HG02798 (cell line): ENCODE data around the gene GTF3C2.
"Not testable (repeated sequence)": the region's sequence is repeated elsewhere in the genome, so short reads cannot be mapped to it uniquely, and the experiment has no call there.

Experiments used
- ATAC-seq: cut with Tn5 transposase; IDR thresholded peaks from one replicate; pipeline ENCODE4 v1.9.1; 2021; ENCODE audit warnings: mild to moderate bottlenecking; ENCODE audit not compliant: unreplicated experiment, poor library complexity

GTF3C2 gene

DNA sequence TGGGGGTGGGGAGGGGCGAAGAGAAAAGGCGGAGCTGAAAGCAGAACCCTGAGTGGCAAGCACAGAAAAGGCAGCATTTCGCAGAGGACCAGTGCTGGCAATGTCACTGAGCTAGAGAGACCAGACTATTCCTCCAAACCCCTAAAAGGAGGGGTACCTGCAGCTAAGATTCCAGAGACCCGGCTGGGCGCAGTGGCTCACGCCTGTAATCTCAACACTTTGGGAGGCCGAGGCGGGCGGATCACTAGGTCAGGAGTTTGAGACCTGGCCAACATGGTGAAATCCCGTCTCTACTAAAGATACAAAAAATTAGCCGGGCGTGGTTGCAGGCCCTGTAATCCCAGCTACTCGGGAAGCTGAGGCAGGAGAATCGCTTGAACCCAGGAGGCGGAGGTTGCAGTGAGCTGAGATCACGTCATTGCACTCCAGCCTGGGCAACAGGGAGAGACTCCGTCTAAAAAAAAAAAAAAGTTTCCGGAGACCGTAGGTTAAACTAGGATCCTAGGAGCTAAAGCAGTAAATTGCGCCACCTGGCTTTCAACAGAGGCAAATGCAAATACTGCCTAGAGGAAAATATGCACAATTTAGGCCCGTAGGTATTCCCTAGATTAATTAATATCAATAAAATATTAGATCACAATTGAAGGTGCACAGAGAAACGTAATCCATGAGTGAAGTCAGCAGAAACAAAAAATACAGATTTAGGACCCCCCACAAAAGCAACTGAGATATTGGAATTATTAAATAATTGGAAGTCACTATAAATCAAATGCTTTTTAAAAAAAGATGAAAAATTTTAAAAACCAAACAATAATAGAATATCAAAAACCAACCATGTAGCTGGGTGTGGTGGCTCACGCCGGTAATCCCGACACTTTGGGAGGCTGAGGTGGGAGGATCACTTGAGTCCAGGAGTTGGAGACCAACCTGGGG, 53.2 kb downstream of the GTF3C2 start:
- no peak for ATAC-seq

DNA sequence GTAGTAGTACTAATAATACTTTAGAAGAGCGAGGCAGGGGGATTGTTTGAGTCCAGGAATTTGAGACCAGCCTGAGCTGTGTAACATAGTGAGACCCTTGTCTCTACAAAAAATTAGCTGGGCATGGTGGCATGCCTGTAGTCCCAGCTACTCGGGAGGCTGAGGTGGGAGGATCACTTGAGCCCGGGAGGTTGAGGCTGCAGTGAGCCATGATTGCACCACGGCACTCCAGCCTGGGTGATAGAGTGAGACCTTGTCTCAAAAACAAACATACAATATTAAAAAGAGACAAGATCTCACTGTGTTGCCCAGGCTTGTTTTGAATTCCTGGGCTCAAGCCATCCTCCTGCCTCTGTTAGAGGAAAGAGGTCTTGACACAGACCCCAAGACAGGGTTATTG, 56.0 kb downstream of the GTF3C2 start:
- ATAC-seq = not testable (repeated sequence)

DNA sequence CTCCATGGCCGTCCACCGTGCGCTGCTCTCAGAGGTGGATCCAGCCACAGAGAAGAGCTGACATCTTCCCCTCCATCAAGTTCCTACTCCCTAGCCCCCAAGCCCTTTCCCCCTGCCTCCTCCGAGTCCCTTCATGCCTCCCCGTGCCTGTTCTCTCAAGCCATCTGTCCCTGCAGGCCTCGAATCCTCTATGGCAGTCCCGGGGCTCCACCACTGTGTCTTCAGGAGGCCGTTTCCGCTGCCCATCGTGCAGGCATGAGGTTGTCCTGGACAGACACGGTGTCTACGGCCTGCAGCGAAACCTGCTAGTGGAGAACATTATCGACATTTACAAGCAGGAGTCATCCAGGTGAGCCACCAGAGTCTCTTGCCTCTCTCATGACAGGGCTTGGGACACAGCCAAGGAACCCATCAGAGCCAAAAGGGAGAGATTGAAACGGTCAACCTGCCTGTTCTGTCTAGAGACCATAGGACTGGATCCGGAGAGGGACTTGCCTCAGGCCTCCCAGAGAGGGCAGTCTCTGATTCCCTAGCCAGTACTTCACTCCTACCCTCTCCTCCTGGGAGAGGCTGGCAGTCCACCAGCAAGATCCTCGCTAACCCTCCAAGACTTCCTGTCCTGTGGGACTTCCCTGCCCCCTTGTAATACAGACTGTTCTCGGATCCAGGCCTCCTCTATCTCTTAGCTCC, 58.0 kb downstream of the GTF3C2 start:
- ATAC-seq = no peak

DNA sequence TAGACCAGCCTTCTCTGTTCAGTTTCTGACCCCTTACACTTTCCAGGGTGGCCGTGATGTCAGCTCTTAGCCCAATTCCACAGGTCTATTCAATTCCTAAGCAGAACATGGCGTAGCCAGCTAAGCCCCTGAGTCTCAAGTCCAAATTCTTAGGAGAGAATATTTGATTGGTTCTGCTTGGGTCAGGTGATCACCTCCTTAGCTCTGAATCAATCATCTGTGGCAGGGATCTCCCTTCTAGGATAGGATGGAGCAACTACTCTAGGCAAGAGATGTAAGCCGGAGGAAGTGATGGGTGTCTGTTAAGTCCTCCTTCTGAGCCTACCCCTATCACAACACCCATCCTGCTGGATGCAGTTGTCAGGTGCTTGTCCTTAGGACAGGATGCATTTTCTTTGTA, 59.4 kb downstream of the GTF3C2 start:
- no peak for ATAC-seq

DNA sequence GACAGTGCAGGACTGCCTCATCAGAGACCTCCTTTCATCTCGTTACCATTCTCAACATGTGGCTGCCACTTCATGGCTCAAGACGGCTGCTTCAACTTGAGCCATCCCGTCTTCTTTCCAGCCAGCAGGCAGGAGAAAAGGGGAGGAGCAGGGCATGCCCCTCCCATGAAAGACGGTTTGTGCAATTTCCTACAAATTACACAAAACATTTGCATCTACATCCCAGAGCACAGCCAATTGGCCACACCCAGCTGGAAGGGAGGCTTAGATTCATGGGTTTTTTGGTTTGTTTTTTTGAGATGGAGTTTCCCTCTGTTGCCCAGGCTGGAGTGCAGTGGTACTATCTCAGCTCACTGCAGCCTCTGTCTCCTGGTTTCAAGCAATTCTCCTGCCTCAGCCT, 60.1 kb downstream of the GTF3C2 start:
- ATAC-seq = no peak

DNA sequence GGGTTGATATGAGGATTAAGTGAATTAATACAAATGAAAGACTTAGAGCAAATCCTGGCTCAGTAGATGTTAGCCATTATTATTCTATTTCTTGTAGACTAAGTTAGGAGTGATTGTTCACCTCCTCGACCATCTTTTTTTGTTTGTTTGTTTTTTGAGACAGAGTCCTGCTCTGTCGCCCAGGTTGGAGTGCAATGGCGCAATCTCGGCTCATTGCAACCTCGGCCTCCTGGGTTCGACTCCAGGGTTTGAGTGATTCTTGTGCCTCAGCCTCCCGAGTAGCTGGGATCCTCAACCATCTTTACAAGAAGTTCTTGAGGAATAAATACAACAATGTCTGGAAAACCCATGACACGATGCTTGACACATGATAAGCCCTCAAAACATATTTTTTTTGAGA, 61.6 kb downstream of the GTF3C2 start:
- ATAC-seq = no peak

DNA sequence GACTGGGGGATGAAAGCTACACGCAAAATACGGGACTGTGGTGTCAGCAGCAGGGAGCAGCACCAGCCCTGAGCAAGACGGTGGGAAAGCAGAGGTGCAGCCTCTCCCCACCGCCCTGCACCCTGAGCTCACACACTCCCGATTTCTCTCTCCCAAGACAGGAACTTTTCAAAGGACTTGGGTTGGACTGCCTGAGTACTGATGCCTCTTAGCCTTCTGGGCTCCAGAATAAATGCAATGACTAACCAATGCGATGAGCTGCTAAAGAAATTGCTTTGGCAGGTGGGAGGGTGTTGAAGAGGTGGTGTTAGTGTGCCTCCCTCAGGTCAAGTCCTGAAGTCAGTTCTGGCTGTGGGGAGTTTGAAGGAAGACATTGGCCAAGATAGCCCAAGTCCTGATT, 64.7 kb downstream of the GTF3C2 start:
- ATAC-seq = no peak

DNA sequence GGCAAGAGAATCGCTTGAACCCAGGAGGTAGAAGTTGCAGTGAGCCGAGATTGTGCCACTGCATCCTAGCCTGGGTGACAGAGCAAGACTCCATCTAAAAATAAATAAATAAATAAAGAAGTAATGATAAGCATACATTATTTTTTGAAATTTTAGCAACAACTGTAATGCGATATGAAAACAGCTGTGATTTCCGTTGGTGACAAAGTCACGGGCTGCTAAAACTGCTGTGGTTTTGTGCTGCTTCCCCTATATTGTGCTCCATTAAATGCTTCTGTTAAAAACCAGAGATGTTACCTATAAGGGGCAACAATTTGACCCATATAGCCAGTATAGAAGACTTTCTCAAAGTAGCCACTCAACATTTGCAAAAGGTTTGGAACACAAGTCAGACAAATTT, 66.0 kb downstream of the GTF3C2 start:
- ATAC-seq = no peak

DNA sequence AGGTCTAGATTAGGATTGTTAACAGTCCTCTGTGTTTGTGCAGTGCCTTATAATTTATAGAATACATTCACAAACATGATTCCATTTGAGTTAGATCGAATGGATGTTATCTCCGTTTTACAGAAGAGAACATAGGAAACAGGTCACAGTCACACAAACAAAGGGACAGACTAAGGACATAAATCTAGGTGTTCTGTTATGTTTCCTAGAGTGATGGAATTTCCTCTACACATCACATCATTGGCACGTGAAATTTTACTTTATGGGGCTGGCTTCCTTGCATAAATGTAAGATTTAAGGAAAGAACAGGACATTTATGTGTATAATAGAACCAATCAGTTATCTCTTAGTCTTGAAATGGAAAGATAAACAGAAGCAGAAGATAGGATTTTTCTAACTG, 68.0 kb downstream of the GTF3C2 start:
- no peak for ATAC-seq

DNA sequence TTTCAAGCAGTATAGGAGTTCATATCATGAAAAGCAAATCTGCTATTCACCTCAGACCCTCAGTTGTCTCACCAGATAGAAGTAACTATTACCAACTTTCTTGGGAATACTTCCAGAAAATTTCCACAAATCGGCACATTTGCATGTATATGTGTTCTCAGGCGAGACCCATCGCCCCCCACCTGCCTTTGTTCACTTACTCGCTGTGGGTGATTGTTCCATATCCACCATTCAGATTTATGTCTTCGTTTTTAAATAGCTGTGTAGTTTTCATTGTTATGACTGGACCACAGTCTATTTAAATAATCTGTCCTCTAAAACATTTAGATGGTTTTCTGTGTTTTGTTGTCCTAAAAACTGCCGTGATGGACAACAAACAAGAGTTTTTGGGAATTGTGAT, 71.1 kb downstream of the GTF3C2 start:
- ATAC-seq = no peak

DNA sequence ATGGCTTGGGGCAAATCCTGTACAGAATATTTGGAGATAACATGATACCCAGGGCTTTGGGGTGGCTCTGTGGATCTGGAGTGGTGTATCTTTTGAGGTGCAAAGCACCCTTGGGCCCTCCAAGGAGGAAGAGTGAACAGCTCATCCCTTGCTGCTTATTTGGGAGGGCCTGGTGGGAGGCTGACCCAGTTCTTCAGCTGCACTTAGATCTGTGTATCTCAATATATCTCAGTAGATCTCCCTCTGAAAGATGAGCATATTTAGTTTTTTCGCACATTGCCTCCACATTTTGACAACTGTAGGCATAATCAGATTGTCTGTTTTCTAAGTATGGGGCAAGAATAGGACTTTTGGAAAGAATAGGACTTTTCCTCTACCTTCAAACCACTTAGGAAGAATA, 71.6 kb downstream of the GTF3C2 start:
- no peak for ATAC-seq

DNA sequence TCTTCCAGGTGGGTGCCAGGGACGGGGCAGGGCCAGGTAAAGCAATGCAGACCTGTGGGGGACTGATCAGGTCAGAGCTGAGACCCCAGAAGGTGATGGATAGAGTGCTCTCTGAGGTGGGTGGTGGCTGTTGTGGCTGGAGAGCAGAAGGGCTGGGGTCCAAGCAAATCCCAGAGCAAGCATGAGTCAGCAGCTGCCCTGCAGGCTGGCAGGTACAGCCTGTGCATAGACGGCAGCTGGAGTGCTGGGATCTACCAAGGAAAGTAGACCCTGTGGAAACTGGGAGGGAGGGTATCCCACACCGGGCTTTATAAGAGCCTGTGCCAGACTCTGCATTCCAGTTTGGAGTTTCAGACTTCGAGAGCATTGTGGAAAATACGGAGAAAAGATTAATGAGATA, 73.7 kb downstream of the GTF3C2 start:
- ATAC-seq = no peak

DNA sequence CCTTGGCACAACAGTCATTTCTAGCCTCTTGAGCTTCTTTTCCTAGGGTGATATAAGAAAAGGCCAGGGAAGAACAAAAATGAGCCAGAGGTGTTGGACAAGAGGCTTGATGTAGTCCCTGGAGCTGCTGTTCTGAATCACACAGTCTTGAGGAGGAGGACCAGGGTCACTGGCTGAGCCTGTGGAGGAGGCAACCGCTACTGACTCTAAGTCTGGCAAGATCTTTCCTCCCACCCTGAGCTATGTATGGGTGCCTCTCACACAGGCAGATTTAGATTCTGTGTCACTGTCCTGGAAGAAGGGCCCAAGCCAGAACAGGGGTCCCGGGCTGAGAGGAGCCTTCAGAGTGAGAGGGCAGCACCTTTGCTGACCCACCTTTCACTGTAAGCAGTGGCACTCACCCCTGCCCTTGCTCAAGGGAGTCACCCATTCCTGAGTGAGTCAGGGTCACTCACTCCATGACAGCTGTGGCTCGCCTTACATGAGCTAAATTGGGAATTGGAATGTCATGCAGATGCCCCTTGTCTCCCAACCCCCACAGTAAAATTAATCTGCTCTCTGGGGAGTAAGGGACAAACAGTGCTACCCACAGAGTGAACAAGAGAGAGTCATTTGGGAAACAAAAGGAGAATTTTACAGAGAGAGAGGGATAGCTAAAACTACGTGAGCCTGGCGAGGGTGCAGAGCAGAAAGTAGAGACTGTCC, 74.6 kb downstream of the GTF3C2 start, which contains the start of gene TRIM54:
Gene TRIM54 (plus strand): TSS at position 575 of the 705 bp plus-strand sequence. CDS start 303 bp downstream, outside the sequence.
- no peak for ATAC-seq

DNA sequence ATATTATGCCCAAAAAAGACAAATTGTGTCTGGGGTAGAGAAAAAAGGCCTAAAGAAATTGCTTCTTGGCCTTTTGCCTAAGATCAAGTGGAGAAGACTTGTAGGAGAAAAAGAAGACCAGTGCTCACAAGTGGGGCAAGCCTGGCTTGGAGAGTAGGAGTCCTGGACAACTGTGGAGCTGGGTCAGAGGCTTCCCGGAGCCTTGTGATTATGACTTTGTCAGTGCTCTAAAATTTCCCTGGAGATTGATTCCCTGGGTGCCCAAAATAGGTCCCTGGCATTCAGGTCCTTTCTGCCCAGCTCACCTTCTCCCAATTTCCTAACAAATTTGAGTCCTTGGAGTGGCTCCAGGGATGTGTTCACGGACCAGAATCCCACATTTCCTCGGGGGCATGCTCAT, 75.1 kb downstream of the GTF3C2 start:
- no peak for ATAC-seq

DNA sequence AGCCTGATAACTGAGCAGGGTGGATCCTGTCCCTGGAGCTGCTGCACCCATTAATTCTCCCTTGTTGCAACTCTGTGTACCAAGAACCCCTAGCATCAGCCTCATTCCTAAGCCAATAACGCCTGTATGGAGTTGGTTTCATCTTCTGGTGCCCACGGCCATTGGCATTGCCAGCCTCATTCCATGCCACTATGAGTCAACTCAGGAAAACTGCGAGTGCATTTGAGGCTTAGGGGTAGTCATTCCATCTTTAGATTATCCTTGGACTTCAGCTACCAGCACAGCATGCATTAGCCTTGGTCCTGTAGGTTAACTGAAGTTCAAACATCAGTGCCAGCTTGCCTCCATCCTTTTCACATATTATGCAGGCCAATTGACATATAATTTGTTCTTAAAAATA, 75.7 kb downstream of the GTF3C2 start:
- no peak for ATAC-seq

DNA sequence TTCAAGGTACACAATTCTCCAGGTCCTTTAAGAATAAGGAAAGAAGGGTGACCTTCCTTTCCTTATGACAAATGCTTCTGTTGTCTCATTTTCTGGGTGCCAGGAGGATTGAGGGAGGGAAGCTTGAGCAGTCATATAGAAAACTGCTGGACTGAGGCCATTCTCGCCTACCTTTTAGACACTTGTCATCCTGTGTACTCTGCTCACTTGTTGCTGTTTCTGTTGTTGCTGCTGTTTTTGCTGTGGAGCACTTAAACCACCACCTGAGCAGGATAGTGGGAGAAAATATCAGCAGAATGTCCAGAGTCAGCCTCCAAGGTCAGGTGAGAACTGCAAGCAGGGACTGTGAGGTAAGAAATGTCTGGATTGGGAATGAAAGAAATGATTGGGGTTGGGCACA, 78.6 kb downstream of the GTF3C2 start:
- ATAC-seq = no peak
